ENCODE results near the gene CDH23.
A peak's percentile ranks its signal among the peaks of the same experiment; 100 is the strongest.
"Not testable (repeated sequence)": the region's sequence is repeated elsewhere in the genome, so short reads cannot be mapped to it uniquely, and the experiment has no call there.

Gene CDH23

DNA sequence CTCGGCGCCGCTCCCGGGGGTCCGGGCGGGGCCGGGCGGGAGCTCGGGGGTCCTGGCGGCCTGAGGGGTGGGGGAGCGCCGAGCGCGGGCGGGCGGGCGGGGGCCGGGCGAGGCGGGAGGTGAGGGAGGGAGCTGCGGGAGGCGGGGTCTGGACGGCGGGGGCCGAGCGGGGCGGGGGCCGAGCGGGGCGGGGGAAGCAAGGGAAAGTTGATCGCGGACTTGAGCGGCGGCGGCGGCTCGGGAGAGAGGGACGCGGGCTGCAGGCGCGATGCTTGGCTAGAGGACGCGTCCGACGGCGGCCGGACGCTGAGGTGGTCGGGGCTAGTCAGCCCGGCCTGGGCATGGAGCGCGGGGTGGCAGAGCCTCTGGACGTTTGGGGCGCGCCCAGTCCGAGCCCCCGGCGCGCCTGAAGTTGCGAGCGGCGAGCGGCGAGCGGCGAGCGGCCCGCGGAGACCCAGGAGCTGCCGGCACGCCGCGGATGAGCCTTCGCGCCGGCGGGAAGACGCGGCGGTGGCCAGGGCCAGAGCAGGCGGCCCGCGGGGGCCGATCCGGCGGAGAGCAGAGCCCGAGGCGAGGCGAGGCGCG, at the start of gene CDH23:
TSS of gene CDH23 (plus strand) at position 210 of the 585 bp plus-strand sequence. CDS start 42,912 bp downstream, outside the sequence.
- peak within 1 kb of the TSS; percentile 73 for H3K4me3 Mint-ChIP-seq
- peaks cover 25% of the 10 kb centered on the region for H3K27me3 Mint-ChIP-seq

GRCh38 chr10:71347587-71348395, 48.9 kb upstream of the CDH23 start:
- Mint-ChIP-seq H3K36me3 (peaks cover 3% of the 10 kb centered on the region), H3K4me3 (no peak overlapping the region), H3K27me3 (no peaks in the 10 kb centered on the region), H3K9me3 (no peaks in the 10 kb centered on the region), H3K4me1 (peaks cover 3% of the 10 kb centered on the region), H3K27ac (no peak overlapping the region)
- no peak for DNase-seq (ENCODE audit: low spot score in 2 of 2)
- ATAC-seq (ENCODE audit: low read depth) = no peak

More for the DNA sequence above, at the start of gene CDH23:
- no peaks in the 10 kb centered on the region for H3K9me3 Mint-ChIP-seq
- peaks cover 6% of the 10 kb centered on the region for H3K4me1 Mint-ChIP-seq
- no peak within 1 kb of the TSS for H3K27ac Mint-ChIP-seq
- no peaks in the 10 kb centered on the region for H3K36me3 Mint-ChIP-seq
- DNase-seq (ENCODE audit: low spot score in 2 of 2) (no peak), ATAC-seq (ENCODE audit: low read depth) (peak; percentile 36)

DNA sequence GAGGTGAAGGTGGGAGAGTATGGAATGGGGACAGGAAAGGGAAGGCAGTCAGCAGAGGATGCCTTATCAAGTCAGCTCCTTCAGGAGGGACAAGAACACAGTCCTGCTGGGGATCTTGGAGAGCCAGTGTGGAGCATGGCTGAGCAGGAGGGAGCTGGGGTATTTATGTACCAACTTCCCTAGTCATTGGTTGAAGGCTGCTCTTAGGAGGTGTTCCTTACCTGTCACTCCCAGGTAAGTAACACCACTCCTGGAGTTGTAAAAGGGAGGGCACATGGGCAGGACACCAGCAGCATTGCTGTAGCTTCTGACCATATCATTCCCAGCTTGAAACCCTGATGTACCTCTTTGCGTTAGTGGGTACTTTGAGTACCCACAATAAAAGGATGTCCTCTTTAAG, 47.9 kb upstream of the CDH23 start:
- DNase-seq (ENCODE audit: low spot score in 2 of 2) (no peak), ATAC-seq (ENCODE audit: low read depth) (no peak)
- no peak overlapping the region for H3K4me3 Mint-ChIP-seq
- H3K27ac Mint-ChIP-seq = no peak overlapping the region
- peaks cover 3% of the 10 kb centered on the region for H3K4me1 Mint-ChIP-seq
- peaks cover 3% of the 10 kb centered on the region for H3K36me3 Mint-ChIP-seq
- H3K9me3 Mint-ChIP-seq = no peaks in the 10 kb centered on the region
- no peaks in the 10 kb centered on the region for H3K27me3 Mint-ChIP-seq

GRCh38 chr10:71349406-71349805, 47.3 kb upstream of the CDH23 start:
- Mint-ChIP-seq H3K36me3 (peaks cover 3% of the 10 kb centered on the region), H3K4me3 (no peak overlapping the region), H3K27ac (no peak overlapping the region), H3K9me3 (no peaks in the 10 kb centered on the region), H3K27me3 (no peaks in the 10 kb centered on the region), H3K4me1 (peaks cover 3% of the 10 kb centered on the region)
- DNase-seq (ENCODE audit: low spot score in 2 of 2) = no peak
- ATAC-seq (ENCODE audit: low read depth) = no peak

DNA sequence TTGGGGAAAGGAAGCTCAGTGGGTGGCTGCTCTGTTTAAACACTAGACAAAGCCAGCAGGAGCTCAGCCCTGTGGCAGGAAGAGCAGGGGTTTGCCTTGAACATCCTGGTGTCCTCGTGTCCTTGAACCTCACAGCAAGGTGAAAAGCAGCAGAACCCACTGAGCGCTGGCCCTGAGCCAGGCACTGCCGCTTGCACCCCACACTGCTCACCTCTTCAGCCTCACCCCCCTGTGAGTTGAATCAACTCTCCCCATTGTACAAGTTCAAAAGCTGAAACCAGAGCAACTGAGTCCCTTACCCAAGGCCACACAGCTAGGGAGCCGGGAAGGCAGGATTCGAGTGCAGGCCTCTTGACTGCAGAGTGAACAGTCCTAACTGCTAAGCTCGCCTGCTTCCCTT, 45.6 kb upstream of the CDH23 start:
- Mint-ChIP-seq H3K9me3 (no peaks in the 10 kb centered on the region), H3K27me3 (no peaks in the 10 kb centered on the region), H3K36me3 (peaks cover 3% of the 10 kb centered on the region), H3K4me3 (no peak overlapping the region), H3K4me1 (peaks cover 3% of the 10 kb centered on the region), H3K27ac (no peak overlapping the region)
- DNase-seq (ENCODE audit: low spot score in 2 of 2) = no peak
- ATAC-seq (ENCODE audit: low read depth) = no peak

- Mint-ChIP-seq H3K27ac (no peak overlapping the region), H3K36me3 (peaks cover 3% of the 10 kb centered on the region), H3K4me1 (peaks cover 3% of the 10 kb centered on the region), H3K27me3 (no peaks in the 10 kb centered on the region), H3K4me3 (no peak overlapping the region), H3K9me3 (no peaks in the 10 kb centered on the region)
- ATAC-seq (ENCODE audit: low read depth) (no peak), DNase-seq (ENCODE audit: low spot score in 2 of 2) (no peak)
Observed at GRCh38 chr10:71351628-71352319, 44.9 kb upstream of the CDH23 start.

- Mint-ChIP-seq H3K9me3 (no peaks in the 10 kb centered on the region), H3K27me3 (no peaks in the 10 kb centered on the region), H3K4me1 (peaks cover 7% of the 10 kb centered on the region), H3K36me3 (peaks cover 5% of the 10 kb centered on the region), H3K4me3 (no peak overlapping the region), H3K27ac (no peak overlapping the region)
- DNase-seq (ENCODE audit: low spot score in 2 of 2) = no peak
- no peak for ATAC-seq (ENCODE audit: low read depth)
Observed at GRCh38 chr10:71353639-71354038, 43.1 kb upstream of the CDH23 start.

DNA sequence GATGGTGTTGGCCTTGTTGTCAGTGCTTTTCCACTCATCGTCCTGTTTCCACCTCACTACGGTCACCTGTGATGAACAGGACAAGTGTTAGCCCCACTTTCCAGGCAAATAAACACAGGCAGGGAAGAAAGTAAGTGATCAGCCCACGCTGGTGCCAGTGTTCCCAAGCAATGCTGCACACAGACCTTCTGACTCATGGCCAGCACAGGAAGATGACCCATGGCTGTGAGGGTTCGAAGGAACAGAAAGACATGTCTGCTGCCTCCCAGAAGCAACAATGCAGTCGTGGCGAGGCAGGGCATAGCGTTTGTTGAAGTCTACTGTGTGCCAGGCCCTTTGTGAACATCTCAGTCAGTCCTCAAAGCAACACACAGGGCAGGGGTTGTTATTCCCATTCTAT, 41.9 kb upstream of the CDH23 start:
- H3K4me3 Mint-ChIP-seq = no peak overlapping the region
- DNase-seq (ENCODE audit: low spot score in 2 of 2) = no peak
- H3K27ac Mint-ChIP-seq = no peak overlapping the region
- peaks cover 9% of the 10 kb centered on the region for H3K4me1 Mint-ChIP-seq
- no peak for ATAC-seq (ENCODE audit: low read depth)
- peaks cover 2% of the 10 kb centered on the region for H3K36me3 Mint-ChIP-seq
- no peaks in the 10 kb centered on the region for H3K9me3 Mint-ChIP-seq
- no peaks in the 10 kb centered on the region for H3K27me3 Mint-ChIP-seq

DNA sequence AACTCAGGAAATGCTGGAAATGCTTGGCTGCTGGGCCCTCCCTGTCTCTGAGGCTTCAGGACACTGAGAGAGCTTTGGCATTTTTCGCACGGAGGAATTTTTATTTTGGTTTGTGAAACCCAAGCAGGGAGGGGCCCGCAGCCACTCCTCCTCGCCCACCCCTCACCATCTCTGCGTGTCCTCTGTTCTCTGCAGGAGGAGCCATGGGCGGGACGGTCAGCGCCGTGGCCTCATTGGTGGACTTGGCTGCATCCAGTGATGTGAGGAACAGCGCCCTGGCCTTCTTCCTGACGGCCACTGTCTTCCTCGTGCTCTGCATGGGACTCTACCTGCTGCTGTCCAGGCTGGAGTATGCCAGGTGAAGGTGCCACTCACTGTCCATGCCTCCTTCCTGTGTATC, 40.8 kb upstream of the CDH23 start:
- H3K4me3 Mint-ChIP-seq = no peak overlapping the region
- ATAC-seq (ENCODE audit: low read depth) (no peak), DNase-seq (ENCODE audit: low spot score in 2 of 2) (no peak)
- H3K36me3 Mint-ChIP-seq = peaks cover 2% of the 10 kb centered on the region
- H3K27ac Mint-ChIP-seq = no peak overlapping the region
- H3K9me3 Mint-ChIP-seq = no peaks in the 10 kb centered on the region
- no peaks in the 10 kb centered on the region for H3K27me3 Mint-ChIP-seq
- H3K4me1 Mint-ChIP-seq = peaks cover 14% of the 10 kb centered on the region

GRCh38 chr10:71357792-71358265, 38.9 kb upstream of the CDH23 start:
- ATAC-seq (ENCODE audit: low read depth) = no peak

GRCh38 chr10:71358277-71358676, 38.4 kb upstream of the CDH23 start:
- ATAC-seq (ENCODE audit: low read depth) = no peak
- no peak for DNase-seq (ENCODE audit: low spot score in 2 of 2)
- H3K36me3 Mint-ChIP-seq = peaks cover 10% of the 10 kb centered on the region
- no peak overlapping the region for H3K4me3 Mint-ChIP-seq
- H3K4me1 Mint-ChIP-seq = peaks cover 14% of the 10 kb centered on the region
- H3K9me3 Mint-ChIP-seq = no peaks in the 10 kb centered on the region
- no peaks in the 10 kb centered on the region for H3K27me3 Mint-ChIP-seq
- peak overlapping the region; percentile 81 for H3K27ac Mint-ChIP-seq

More at GRCh38 chr10:71357792-71358265, 38.9 kb upstream of the CDH23 start:
- DNase-seq (ENCODE audit: low spot score in 2 of 2) = no peak
- peaks cover 14% of the 10 kb centered on the region for H3K4me1 Mint-ChIP-seq
- no peak overlapping the region for H3K4me3 Mint-ChIP-seq
- H3K27ac Mint-ChIP-seq = peak overlapping the region; percentile 81
- H3K36me3 Mint-ChIP-seq = peaks cover 10% of the 10 kb centered on the region
- no peaks in the 10 kb centered on the region for H3K9me3 Mint-ChIP-seq
- H3K27me3 Mint-ChIP-seq = no peaks in the 10 kb centered on the region

- peaks cover 14% of the 10 kb centered on the region for H3K4me1 Mint-ChIP-seq
- ATAC-seq (ENCODE audit: low read depth); H3K9me3 Mint-ChIP-seq; H3K4me3 Mint-ChIP-seq; H3K27me3 Mint-ChIP-seq; DNase-seq (ENCODE audit: low spot score in 2 of 2): not testable (repeated sequence)
- peaks cover 10% of the 10 kb centered on the region for H3K36me3 Mint-ChIP-seq
- peak overlapping the region; percentile 81 for H3K27ac Mint-ChIP-seq
Observed at GRCh38 chr10:71358906-71359305, 37.8 kb upstream of the CDH23 start.

DNA sequence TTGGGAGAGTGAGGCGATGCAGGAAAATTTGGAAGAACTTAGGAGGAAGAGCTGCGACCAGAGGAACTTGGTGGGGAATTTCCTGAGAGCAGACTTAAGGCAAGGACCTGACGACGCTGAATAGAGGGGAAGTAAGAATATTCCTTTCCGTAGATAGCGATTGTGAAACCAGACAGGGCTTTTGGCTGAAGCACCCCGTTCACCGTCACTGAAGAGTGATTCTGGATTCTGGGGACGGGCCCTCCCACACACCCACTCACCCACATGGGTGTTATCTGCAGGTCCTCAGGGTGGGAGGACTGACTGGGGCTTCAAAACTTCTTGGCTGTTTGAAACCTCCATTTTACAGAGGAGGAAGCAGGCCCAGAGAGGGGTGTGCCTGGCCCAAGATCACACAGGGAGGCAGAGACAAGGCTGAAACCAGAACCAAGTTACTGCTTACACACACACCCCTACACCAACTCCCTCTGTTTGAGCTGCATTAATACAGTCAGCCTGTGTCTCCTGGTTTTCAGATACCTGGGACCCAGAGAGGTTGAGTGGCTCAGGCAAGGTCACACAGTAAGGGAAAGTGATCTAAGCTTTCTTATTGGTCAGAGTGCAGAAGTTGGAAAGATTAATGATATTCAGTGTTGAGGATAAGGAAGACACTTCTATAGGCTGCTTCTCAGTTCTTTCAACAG, 37.2 kb upstream of the CDH23 start:
- no peaks in the 10 kb centered on the region for H3K9me3 Mint-ChIP-seq
- ATAC-seq (ENCODE audit: low read depth) (peak; percentile 81), DNase-seq (ENCODE audit: low spot score in 2 of 2) (peak; percentile 25 to 37)
- H3K4me3 Mint-ChIP-seq = peak overlapping the region; percentile 1
- H3K27ac Mint-ChIP-seq = peak overlapping the region; percentile 81
- H3K27me3 Mint-ChIP-seq = no peaks in the 10 kb centered on the region
- H3K36me3 Mint-ChIP-seq = peaks cover 10% of the 10 kb centered on the region
- H3K4me1 Mint-ChIP-seq = peaks cover 14% of the 10 kb centered on the region

- Mint-ChIP-seq H3K4me1 (peaks cover 14% of the 10 kb centered on the region), H3K27ac (no peak overlapping the region), H3K27me3 (no peaks in the 10 kb centered on the region), H3K9me3 (no peaks in the 10 kb centered on the region), H3K4me3 (no peak overlapping the region), H3K36me3 (peaks cover 12% of the 10 kb centered on the region)
- no peak for DNase-seq (ENCODE audit: low spot score in 2 of 2)
- no peak for ATAC-seq (ENCODE audit: low read depth)
Observed at GRCh38 chr10:71360735-71361134, 36.0 kb upstream of the CDH23 start.
